HepG2 (cell line): ENCODE data around the gene ARPC1A.

ENCODE experiments used
- CEBPB ChIP-seq: IDR thresholded peaks from 2 replicates; pipeline ENCODE4 v1.6.1; 2011; ENCODE audit warnings: low read depth, low read length, improper control_type of control experiment, borderline replicate concordance
- CTCF ChIP-seq: sonication (generic); formaldehyde crosslinking; IDR thresholded peaks from 2 replicates; pipeline ENCODE4 v1.5.0; 2020; ENCODE audit warnings: mild to moderate bottlenecking, missing genetic modification reagents, moderate library complexity
- HNRNPL ChIP-seq: fragments of 200-400 bp; formaldehyde crosslinking; IDR thresholded peaks from 2 replicates; pipeline ENCODE4 v1.6.1; 2017; ENCODE audit warnings: mild to moderate bottlenecking, low read depth, low read length
- NR2C2 ChIP-seq: sonication (generic); formaldehyde crosslinking; IDR thresholded peaks from 2 replicates; pipeline ENCODE4 v1.4.0; 2020; ENCODE audit warnings: missing genetic modification reagents, mild to moderate bottlenecking, moderate library complexity, borderline replicate concordance
- TF ChIP-seq, protein P1 (sequence below): sonication (generic); formaldehyde crosslinking; IDR thresholded peaks from 2 replicates; pipeline ENCODE4 v1.4.0; 2020; ENCODE audit warnings: missing genetic modification reagents

DNA sequence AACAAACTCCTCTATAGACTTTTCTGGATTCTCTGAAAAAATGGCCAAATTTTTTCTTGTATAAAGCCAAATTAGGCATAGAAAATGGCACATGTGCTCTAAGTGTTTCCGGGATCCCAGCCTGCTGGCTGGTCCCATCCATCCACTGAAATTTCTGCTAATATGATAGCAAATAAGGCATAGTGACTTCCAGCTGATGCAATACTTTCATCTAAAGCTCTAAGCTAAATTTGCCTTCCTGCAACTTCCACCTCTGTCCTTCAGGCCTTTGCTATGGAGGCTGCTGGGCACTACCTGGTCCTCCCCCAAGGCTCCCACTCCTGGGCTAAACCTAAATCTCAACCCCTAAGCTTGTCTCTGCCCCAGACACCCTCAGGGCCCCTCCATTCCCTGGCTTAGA, 32.5 kb upstream of the ARPC1A start:
- TF ChIP-seq CEBPB (no peak), HNRNPL (no peak), NR2C2 (no peak), CTCF (no peak)
- TF ChIP-seq, protein P1, sequence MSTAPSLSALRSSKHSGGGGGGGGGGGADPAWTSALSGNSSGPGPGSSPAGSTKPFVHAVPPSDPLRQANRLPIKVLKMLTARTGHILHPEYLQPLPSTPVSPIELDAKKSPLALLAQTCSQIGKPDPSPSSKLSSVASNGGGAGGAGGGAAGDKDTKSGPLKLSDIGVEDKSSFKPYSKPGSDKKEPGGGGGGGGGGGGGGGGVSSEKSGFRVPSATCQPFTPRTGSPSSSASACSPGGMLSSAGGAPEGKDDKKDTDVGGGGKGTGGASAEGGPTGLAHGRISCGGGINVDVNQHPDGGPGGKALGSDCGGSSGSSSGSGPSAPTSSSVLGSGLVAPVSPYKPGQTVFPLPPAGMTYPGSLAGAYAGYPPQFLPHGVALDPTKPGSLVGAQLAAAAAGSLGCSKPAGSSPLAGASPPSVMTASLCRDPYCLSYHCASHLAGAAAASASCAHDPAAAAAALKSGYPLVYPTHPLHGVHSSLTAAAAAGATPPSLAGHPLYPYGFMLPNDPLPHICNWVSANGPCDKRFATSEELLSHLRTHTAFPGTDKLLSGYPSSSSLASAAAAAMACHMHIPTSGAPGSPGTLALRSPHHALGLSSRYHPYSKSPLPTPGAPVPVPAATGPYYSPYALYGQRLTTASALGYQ (CRISPR knock-in tag) = no peak
